Naive thymus-derived CD4-positive, alpha-beta T cell (primary cell): Measurements from ENCODE around the gene SGSM2. TPM values are rescaled to one million over a fixed set of nuclear protein-coding genes. Genes with fewer than 3 reads are reported as not detected.
"Not testable (repeated sequence)": the region's sequence is repeated elsewhere in the genome, so short reads cannot be mapped to it uniquely, and the experiment has no call there.

ENCODE experiments used
- ATAC-seq: fragments of 150-1000 bp; cut with Tn5 transposase; 2 replicates; pipeline ENCODE4 v1.10.0; 2021; ENCODE audit warnings: mild to moderate bottlenecking, moderate library complexity
- CTCF ChIA-PET: fragments of 350-600 bp; sonication (Branson Sonifier 250); formaldehyde crosslinking; loops from one replicate; lab custom pipeline; 2021; ENCODE audit warnings: antibody characterized with exemption; lab: Charles Lee
- POLR2A ChIA-PET: fragments of 350-600 bp; sonication (Branson Sonifier 250); formaldehyde crosslinking; loops from one replicate; lab custom pipeline; 2021; ENCODE audit warnings: antibody characterized with exemption, inconsistent platforms; lab: Charles Lee
- DNase-seq, 9 donors: peaks; one replicate each; pipeline versions ENCODE4 v3.0.0 to v3.0.0-alpha.2; 2020 to 2022; ENCODE audit warnings: mixed read lengths in 1 of 9
- H3K27ac ChIP-seq: one replicate; pipeline ENCODE4 v1.7.0; 2013; ENCODE audit warnings: mild to moderate bottlenecking, low read depth, low read length, moderate library complexity
- H3K27me3 ChIP-seq, 2 donors: one replicate each; pipeline ENCODE4 v1.7.0; 2013; ENCODE audit warnings: low read length in 2 of 2, mild to moderate bottlenecking in 2 of 2, moderate library complexity in 2 of 2; ENCODE audit not compliant: control insufficient read depth in 2 of 2, insufficient read depth in 2 of 2
- H3K36me3 ChIP-seq, 3 experiments: 1 replicate in 2 of 3; 2 replicates in 1 of 3; pipeline ENCODE4 v1.7.0; 2013; ENCODE audit warnings: low read length in 3 of 3, mild to moderate bottlenecking in 3 of 3, moderate library complexity in 1 of 3; ENCODE audit not compliant: insufficient read depth in 3 of 3, control insufficient read depth in 2 of 3
- H3K4me1 ChIP-seq, 2 donors: one replicate each; pipeline ENCODE4 v1.7.0; 2013; ENCODE audit warnings: low read length in 2 of 2, mild to moderate bottlenecking in 2 of 2, moderate library complexity in 1 of 2; ENCODE audit not compliant: control insufficient read depth in 2 of 2, insufficient read depth in 2 of 2
- H3K4me3 ChIP-seq: 2 replicates; pipeline ENCODE4 v1.7.0; 2013; ENCODE audit warnings: mild to moderate bottlenecking, low read length
- H3K9me3 ChIP-seq, 3 experiments: 1 replicate in 2 of 3; 2 replicates in 1 of 3; pipeline ENCODE4 v1.7.0; 2013; ENCODE audit warnings: low read length in 3 of 3; ENCODE audit not compliant: control insufficient read depth in 2 of 3
- H3K27ac Mint-ChIP-seq, 9 donors: one replicate each; pipeline ENCODE4 v1.8.0; 2020 to 2022; ENCODE audit warnings: mixed read lengths in 9 of 9, mild to moderate bottlenecking in 8 of 9, moderate library complexity in 5 of 9, inconsistent platforms in 2 of 9
- H3K27me3 Mint-ChIP-seq, 5 donors: one replicate each; pipeline ENCODE4 v1.8.0; 2021 to 2022; ENCODE audit warnings: mixed read lengths in 5 of 5, mild to moderate bottlenecking in 1 of 5
- H3K36me3 Mint-ChIP-seq, 5 donors: one replicate each; pipeline ENCODE4 v1.8.0; 2020 to 2022; ENCODE audit warnings: mixed read lengths in 5 of 5, mild to moderate bottlenecking in 3 of 5, inconsistent platforms in 1 of 5
- H3K4me1 Mint-ChIP-seq, 7 donors: one replicate each; pipeline ENCODE4 v1.8.0; 2020 to 2022; ENCODE audit warnings: mixed read lengths in 7 of 7, mild to moderate bottlenecking in 3 of 7, inconsistent platforms in 1 of 7
- H3K4me3 Mint-ChIP-seq, 10 donors: one replicate each; pipeline ENCODE4 v1.8.0; 2020 to 2022; ENCODE audit warnings: mild to moderate bottlenecking in 10 of 10, mixed read lengths in 10 of 10, moderate library complexity in 6 of 10, inconsistent platforms in 2 of 10
- H3K9me3 Mint-ChIP-seq, 11 donors: one replicate each; pipeline ENCODE4 v1.8.0; 2020 to 2022; ENCODE audit warnings: mixed read lengths in 11 of 11, mild to moderate bottlenecking in 4 of 11, inconsistent platforms in 1 of 11, moderate library complexity in 1 of 11
- intact Hi-C, 2 donors: fragments of 100-400 bp; cut with micrococcal nuclease; formaldehyde crosslinking; loops; one replicate each; pipeline ENCODE4 v1.15.1; 2023
- polyA plus RNA-seq, 2 donors: library from polyadenylated mRNA; unstranded; fragments of 300-500 nt; fragmentation: Illumina TruSeq; gene quantifications; one replicate each; pipeline ENCODE4 v1.2.3, GENCODE V29; 2021
- total RNA-seq, 6 experiments: library from RNA in 5 of 6; stranded (reverse) in 5 of 6; gene quantifications; 1 replicate in 5 of 6; 2 replicates in 1 of 6; pipeline ENCODE4 v1.2.3 and lab custom pipeline; 2021 to 2026

The SGSM2 gene
- total and polyA plus RNA-seq, 7 experiments from 2014 or later, result 9.4 to 151 (median 118) TPM

GRCh38 chr17:2312736-2313135, 24.6 kb upstream of the SGSM2 start:
- intact Hi-C loops, result no loop called here
- Histone ChIP-seq H3K27ac (no peak overlapping the region), H3K4me3 (no peak overlapping the region), H3K27me3 (no peaks in the 10 kb centered on the region), H3K9me3 (no peaks in the 10 kb centered on the region), H3K36me3 (no peaks in the 10 kb centered on the region), H3K4me1 (no peaks in the 10 kb centered on the region)
- Mint-ChIP-seq H3K4me1 (peaks cover 3 to 6% (median 5%) of the 10 kb centered on the region in 7 donors), H3K4me3 (no peak overlapping the region), H3K27me3 (no peaks in the 10 kb centered on the region), H3K27ac (no peak overlapping the region), H3K9me3 (no peaks in the 10 kb centered on the region), H3K36me3 (peaks cover 0 to 8% (median 0%) of the 10 kb centered on the region in 5 donors)
- POLR2A ChIA-PET, result interaction anchor here (1.0 kb wide), 1 partner anchor 18 kb away, joined by 3 read pairs; no protein-coding TSS in a partner anchor
- CTCF ChIA-PET, result interaction anchor here (0.8 kb wide), 2 partner anchors 255 to 1172 kb away, joined by 3 to 4 read pairs; no protein-coding TSS in a partner anchor
- no peak for DNase-seq
- ATAC-seq, result no peak

GRCh38 chr17:2316916-2317205, 20.4 kb upstream of the SGSM2 start:
- ChIA-PET CTCF (interaction anchor here (0.6 kb wide), 1 partner anchor 99 kb away, joined by 3 read pairs; no protein-coding TSS in a partner anchor), POLR2A (interaction anchor here (1.9 kb wide), 1 partner anchor 20 kb away, joined by 6 read pairs; the partner anchor contains the start of gene TSR1)
- H3K27me3 Mint-ChIP-seq, H3K4me1 Mint-ChIP-seq, H3K9me3 Mint-ChIP-seq, H3K36me3 ChIP-seq, H3K27me3 ChIP-seq, H3K4me3 ChIP-seq, intact Hi-C loops, H3K4me3 Mint-ChIP-seq, H3K27ac Mint-ChIP-seq, DNase-seq, H3K9me3 ChIP-seq, ATAC-seq, H3K4me1 ChIP-seq, H3K27ac ChIP-seq: not testable (repeated sequence)
- peaks cover 0 to 16% (median 9%) of the 10 kb centered on the region in 5 donors for H3K36me3 Mint-ChIP-seq

DNA sequence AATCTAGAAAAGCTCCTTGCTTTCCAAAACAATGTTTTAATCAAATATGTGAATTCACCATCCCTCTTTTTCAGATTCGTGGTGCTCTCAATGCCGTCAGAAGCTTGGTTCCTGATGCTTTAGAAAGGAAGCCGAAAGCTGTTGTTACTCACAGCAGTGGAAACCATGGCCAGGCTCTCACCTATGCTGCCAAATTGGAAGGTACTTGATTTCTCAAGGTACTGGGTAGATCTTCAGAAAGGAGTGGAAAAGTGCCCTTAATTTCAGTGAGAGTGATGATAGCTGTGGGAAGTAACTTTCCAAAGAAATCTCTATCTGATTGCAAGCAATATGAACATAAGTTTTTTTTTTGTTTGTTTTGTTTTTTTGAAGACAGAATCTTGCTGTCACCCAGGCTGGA, 19.5 kb upstream of the SGSM2 start:
- H3K27ac Mint-ChIP-seq, result no peak overlapping the region
- H3K4me1 Mint-ChIP-seq, result peaks cover 0 to 8% (median 0%) of the 10 kb centered on the region in 7 donors
- no peaks in the 10 kb centered on the region for H3K4me1 ChIP-seq
- intact Hi-C loops, result no loop called here
- CTCF ChIA-PET, result interaction anchor here (0.6 kb wide), 1 partner anchor 223 kb away, joined by 5 read pairs; no protein-coding TSS in a partner anchor
- ATAC-seq, result no peak
- H3K4me3 Mint-ChIP-seq, result no peak overlapping the region
- POLR2A ChIA-PET, result interaction anchor here (1.2 kb wide), 1 partner anchor 10 kb away, joined by 4 read pairs; no protein-coding TSS in a partner anchor
- DNase-seq, result no peak
- no peaks in the 10 kb centered on the region for H3K9me3 Mint-ChIP-seq
- H3K36me3 Mint-ChIP-seq, result peaks cover 5 to 22% (median 10%) of the 10 kb centered on the region in 5 donors
- H3K9me3 ChIP-seq, result no peaks in the 10 kb centered on the region
- no peaks in the 10 kb centered on the region for H3K27me3 Mint-ChIP-seq
- no peak overlapping the region for H3K4me3 ChIP-seq
- peaks cover 0 to 9% (median 0%) of the 10 kb centered on the region in 3 experiments for H3K36me3 ChIP-seq
- no peaks in the 10 kb centered on the region for H3K27me3 ChIP-seq
- H3K27ac ChIP-seq, result no peak overlapping the region

GRCh38 chr17:2319051-2319450, 18.2 kb upstream of the SGSM2 start:
- H3K4me3 Mint-ChIP-seq, result no peak overlapping the region
- ChIA-PET CTCF (no interaction called here), POLR2A (interaction anchor here (0.7 to 1.3 kb wide), 2 partner anchors 17 to 153 kb away, joined by 3 to 4 read pairs; partner anchors contain the start of gene TSR1)
- Histone ChIP-seq H3K36me3 (peaks cover 4 to 21% (median 9%) of the 10 kb centered on the region in 3 experiments), H3K4me3 (no peak overlapping the region), H3K9me3 (no peaks in the 10 kb centered on the region), H3K27me3 (no peaks in the 10 kb centered on the region), H3K4me1 (no peaks in the 10 kb centered on the region), H3K27ac (no peak overlapping the region)
- H3K36me3 Mint-ChIP-seq, result peaks cover 5 to 35% (median 14%) of the 10 kb centered on the region in 5 donors
- no peaks in the 10 kb centered on the region for H3K27me3 Mint-ChIP-seq
- intact Hi-C loops, result no loop called here
- no peaks in the 10 kb centered on the region for H3K9me3 Mint-ChIP-seq
- peaks cover 0 to 8% (median 0%) of the 10 kb centered on the region in 7 donors for H3K4me1 Mint-ChIP-seq
- no peak overlapping the region for H3K27ac Mint-ChIP-seq
- ATAC-seq, result no peak
- no peak for DNase-seq

- no peak for DNase-seq
- Histone ChIP-seq H3K27ac (no peak overlapping the region), H3K4me1 (no peaks in the 10 kb centered on the region), H3K9me3 (no peaks in the 10 kb centered on the region), H3K27me3 (no peaks in the 10 kb centered on the region), H3K4me3 (no peak overlapping the region), H3K36me3 (peaks cover 10 to 43% (median 22%) of the 10 kb centered on the region in 3 experiments)
- H3K36me3 Mint-ChIP-seq, result peaks cover 5 to 46% (median 29%) of the 10 kb centered on the region in 5 donors
- intact Hi-C loops, result no loop called here
- peaks cover 0 to 8% (median 0%) of the 10 kb centered on the region in 7 donors for H3K4me1 Mint-ChIP-seq
- ATAC-seq, result no peak
- POLR2A ChIA-PET, result interaction anchor here (0.6 to 0.9 kb wide), 3 partner anchors 26 to 655 kb away, joined by 3 to 4 read pairs (median 3); no protein-coding TSS in a partner anchor
- CTCF ChIA-PET, result no interaction called here
- no peak overlapping the region for H3K4me3 Mint-ChIP-seq
- no peaks in the 10 kb centered on the region for H3K9me3 Mint-ChIP-seq
- H3K27ac Mint-ChIP-seq, result no peak overlapping the region
- H3K27me3 Mint-ChIP-seq, result no peaks in the 10 kb centered on the region
These were observed 15.9 kb upstream of the SGSM2 start for GRCh38 chr17:2321399-2321798.

GRCh38 chr17:2323629-2324314, 13.5 kb upstream of the SGSM2 start:
- Mint-ChIP-seq H3K27me3 (no peaks in the 10 kb centered on the region), H3K4me1 (peaks cover 0 to 8% (median under 1%) of the 10 kb centered on the region in 7 donors), H3K36me3 (peaks cover 5 to 49% (median 32%) of the 10 kb centered on the region in 5 donors), H3K4me3 (no peak overlapping the region), H3K27ac (no peak overlapping the region), H3K9me3 (no peaks in the 10 kb centered on the region)
- H3K9me3 ChIP-seq, result no peaks in the 10 kb centered on the region
- no peaks in the 10 kb centered on the region for H3K4me1 ChIP-seq
- no peak for DNase-seq
- no peak overlapping the region for H3K27ac ChIP-seq
- ATAC-seq, result no peak
- intact Hi-C loops, result no loop called here
- H3K27me3 ChIP-seq, result no peaks in the 10 kb centered on the region
- CTCF ChIA-PET, result no interaction called here
- POLR2A ChIA-PET, result interaction anchor here (0.6 kb wide), 2 partner anchors 12 to 13 kb away, joined by 3 read pairs; partner anchors contain the start of gene TSR1
- H3K36me3 ChIP-seq, result peaks cover 16 to 62% (median 22%) of the 10 kb centered on the region in 3 experiments
- H3K4me3 ChIP-seq, result no peak overlapping the region
